B cell (primary cell): ENCODE measurements around the gene OCA2. TPM values are rescaled to one million over a fixed set of nuclear protein-coding genes. Genes with fewer than 3 reads are reported as not detected.
"Not testable (repeated sequence)": the region's sequence is repeated elsewhere in the genome, so short reads cannot be mapped to it uniquely, and the experiment has no call there.

ENCODE experiments used
- ATAC-seq: fragments of 200-7000 bp; cut with Tn5 transposase; one replicate; pipeline ENCODE4 v1.10.0; 2021; ENCODE audit warnings: low read depth, mild to moderate bottlenecking, moderate number of reproducible peaks, moderate library complexity
- CTCF ChIA-PET: fragments of 350-600 bp; sonication (Branson Sonifier 250); formaldehyde crosslinking; loops from one replicate; lab custom pipeline; 2021; ENCODE audit warnings: antibody characterized with exemption, inconsistent platforms; lab: Charles Lee
- POLR2A ChIA-PET: fragments of 350-600 bp; sonication (Branson Sonifier 250); formaldehyde crosslinking; loops from one replicate; lab custom pipeline; 2021; ENCODE audit warnings: antibody characterized with exemption; lab: Charles Lee
- DNase-seq: peaks from one replicate; pipeline ENCODE4 v3.0.0; 2013
- H2AFZ ChIP-seq: 2 replicates; pipeline ENCODE4 v1.6.1; 2012; ENCODE audit warnings: mild to moderate bottlenecking, low read depth, low read length; ENCODE audit not compliant: insufficient read depth, poor library complexity, severe bottlenecking
- H3K27ac ChIP-seq, 2 donors: 1 replicate in 1 of 2; 2 replicates in 1 of 2; pipeline ENCODE4 v1.5.1; 2012 to 2013; ENCODE audit warnings: low read length in 2 of 2, mild to moderate bottlenecking in 2 of 2, moderate library complexity in 1 of 2
- H3K27me3 ChIP-seq, 4 experiments: fragments of 200-600 bp in 1 of 4; sonication (generic) in 1 of 4; replicated peaks in 1 of 4; 1 replicate in 2 of 4; 2 replicates in 2 of 4; pipeline versions ENCODE4 v1.6.1 to v1.7.0; 2013 to 2016; ENCODE audit warnings: low read length in 3 of 4, mild to moderate bottlenecking in 2 of 4, mixed read lengths in 1 of 4, moderate library complexity in 1 of 4; ENCODE audit not compliant: insufficient read depth in 4 of 4, control insufficient read depth in 3 of 4; ENCODE audit errors: control extremely low read depth in 1 of 4
- H3K36me3 ChIP-seq, 2 experiments: replicated peaks in 1 of 2; 1 replicate in 1 of 2; 2 replicates in 1 of 2; pipeline versions ENCODE4 v1.6.1 to v1.7.1; 2013; ENCODE audit warnings: low read length in 1 of 2; ENCODE audit not compliant: insufficient read depth in 2 of 2, control insufficient read depth in 1 of 2; ENCODE audit errors: control extremely low read depth in 1 of 2, extremely low read depth in 1 of 2
- H3K4me1 ChIP-seq, 2 donors: fragments of 200-600 bp in 1 of 2; sonication (generic) in 1 of 2; 1 replicate in 1 of 2; 2 replicates in 1 of 2; pipeline versions ENCODE4 v1.5.1 to v1.6.1; 2013 to 2017; ENCODE audit warnings: low read length in 2 of 2; ENCODE audit not compliant: control insufficient read depth in 2 of 2, insufficient read depth in 2 of 2
- H3K4me2 ChIP-seq: replicated peaks from 2 replicates; pipeline ENCODE3; 2012; ENCODE audit warnings: mild to moderate bottlenecking, low read depth, low read length; ENCODE audit not compliant: poor library complexity, severe bottlenecking
- H3K4me3 ChIP-seq, 5 experiments: fragments of 200-600 bp in 1 of 5; sonication (generic) in 1 of 5; 1 replicate in 3 of 5; 2 replicates in 2 of 5; pipeline versions ENCODE4 v1.5.1 to v1.7.0; 2011 to 2016; ENCODE audit warnings: low read length in 4 of 5, mild to moderate bottlenecking in 4 of 5, low read depth in 2 of 5, control low read depth in 1 of 5, moderate library complexity in 1 of 5; ENCODE audit not compliant: insufficient read depth in 1 of 5; ENCODE audit errors: control extremely low read depth in 1 of 5, extremely low read depth in 1 of 5
- H3K79me2 ChIP-seq: fragments of 200-600 bp; sonication (generic); one replicate; pipeline ENCODE4 v1.6.0; 2016; ENCODE audit warnings: low read length; ENCODE audit not compliant: control insufficient read depth, insufficient read depth
- H3K9ac ChIP-seq: fragments of 200-600 bp; sonication (generic); 2 replicates; pipeline ENCODE4 v1.6.1; 2017; ENCODE audit warnings: mild to moderate bottlenecking, low read length, moderate library complexity
- H3K9me3 ChIP-seq, 3 donors: one replicate each; pipeline versions ENCODE4 v1.6.1 to v1.7.1; 2013; ENCODE audit warnings: low read length in 2 of 3; ENCODE audit not compliant: control insufficient read depth in 2 of 3, insufficient read depth in 1 of 3; ENCODE audit errors: control extremely low read depth in 1 of 3
- H4K20me1 ChIP-seq: 2 replicates; pipeline ENCODE4 v1.6.0; 2012; ENCODE audit warnings: mild to moderate bottlenecking, low read length; ENCODE audit not compliant: insufficient read depth, control insufficient read depth, poor library complexity, severe bottlenecking
- H3K27ac Mint-ChIP-seq: one replicate; pipeline ENCODE4 v1.8.0; 2021; ENCODE audit warnings: mixed read lengths
- H3K27me3 Mint-ChIP-seq: one replicate; pipeline ENCODE4 v1.8.0; 2021; ENCODE audit warnings: mixed read lengths
- H3K4me1 Mint-ChIP-seq: one replicate; pipeline ENCODE4 v1.8.0; 2021; ENCODE audit warnings: mixed read lengths
- H3K4me3 Mint-ChIP-seq: one replicate; pipeline ENCODE4 v1.8.0; 2021; ENCODE audit warnings: mixed read lengths
- H3K9me3 Mint-ChIP-seq: one replicate; pipeline ENCODE4 v1.8.0; 2022; ENCODE audit warnings: mixed read lengths; ENCODE audit not compliant: insufficient read depth
- EZH2 ChIP-seq: IDR thresholded peaks from 2 replicates; pipeline ENCODE4 v1.6.1; 2012; ENCODE audit warnings: borderline replicate concordance, low read depth, mild to moderate bottlenecking, moderate library complexity, low read length; ENCODE audit not compliant: insufficient read depth, poor library complexity, severe bottlenecking
- WGBS: methylation state at CpG from one replicate; pipeline ENCODE4 v1.1.5; 2013; ENCODE audit warnings: missing lambda C conversion rate; ENCODE audit not compliant: insufficient coverage; 5-methylcytosine and 5-hydroxymethylcytosine counted together
- intact Hi-C: fragments of 100-400 bp; cut with micrococcal nuclease; formaldehyde crosslinking; loops from one replicate; pipeline ENCODE4 v1.10.0; 2022
- polyA plus RNA-seq: library from polyadenylated mRNA; depleted of rRNA; stranded (reverse); fragments of >200 nt; gene quantifications from 2 replicates; pipeline ENCODE4 v1.2.3, GENCODE V29; 2012
- total RNA-seq, 2 donors: library from RNA; stranded (reverse); fragments of 120-200 nt in 1 of 2; gene quantifications; 1 replicate in 1 of 2; 2 replicates in 1 of 2; pipeline versions ENCODE4 v1.2.3 to v1.2.4, GENCODE V29; 2013 to 2022
- TF ChIP-seq, protein P1 (sequence below): fragments of 200-600 bp; IDR thresholded peaks from one replicate; pipeline ENCODE4 v1.8.0; 2022; ENCODE audit warnings: antibody characterized with exemption, mild to moderate bottlenecking

OCA2 gene
- total and polyA plus RNA-seq, 2 donors (not counting 1 experiment from before 2014, with no cell fraction given) = 0.12 TPM; not detected in 1

DNA sequence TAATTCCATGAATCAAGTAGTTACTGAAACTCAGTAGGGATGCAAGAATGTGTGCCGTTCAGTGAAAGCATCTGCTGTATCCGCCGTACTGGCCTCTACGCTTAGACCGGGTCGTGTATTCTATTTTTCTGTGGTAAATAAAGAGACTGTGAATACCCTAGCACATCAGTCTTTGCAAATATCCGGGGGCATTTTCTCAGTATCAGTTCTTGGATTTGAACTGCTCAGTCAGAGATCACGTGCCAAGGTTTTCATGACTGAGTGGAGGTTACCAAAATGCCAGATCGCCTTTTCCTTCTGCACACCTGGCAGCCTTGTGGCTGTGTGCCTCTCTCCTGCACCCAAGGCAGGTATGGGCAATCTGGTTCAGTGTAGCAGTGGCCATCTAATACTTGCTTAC, 377.0 kb downstream of the OCA2 start:
- H3K4me3 ChIP-seq = no peak overlapping the region
- H3K27me3 Mint-ChIP-seq = no peaks in the 10 kb centered on the region
- no peak overlapping the region for H2AFZ ChIP-seq
- H3K4me3 Mint-ChIP-seq = no peak overlapping the region
- ChIA-PET CTCF (no interaction called here), POLR2A (no interaction called here)
- DNase-seq (no peak), ATAC-seq (no peak)
- H3K9ac ChIP-seq = no peak overlapping the region
- H3K9me3 Mint-ChIP-seq = peaks cover 12% of the 10 kb centered on the region
- no peak overlapping the region for H3K27ac ChIP-seq
- H3K4me2 ChIP-seq = no peak overlapping the region
- H3K27ac Mint-ChIP-seq = no peak overlapping the region
- no peaks in the 10 kb centered on the region for H3K27me3 ChIP-seq
- no peaks in the 10 kb centered on the region for H4K20me1 ChIP-seq
- no peak for TF ChIP-seq EZH2
- TF ChIP-seq, protein P1, sequence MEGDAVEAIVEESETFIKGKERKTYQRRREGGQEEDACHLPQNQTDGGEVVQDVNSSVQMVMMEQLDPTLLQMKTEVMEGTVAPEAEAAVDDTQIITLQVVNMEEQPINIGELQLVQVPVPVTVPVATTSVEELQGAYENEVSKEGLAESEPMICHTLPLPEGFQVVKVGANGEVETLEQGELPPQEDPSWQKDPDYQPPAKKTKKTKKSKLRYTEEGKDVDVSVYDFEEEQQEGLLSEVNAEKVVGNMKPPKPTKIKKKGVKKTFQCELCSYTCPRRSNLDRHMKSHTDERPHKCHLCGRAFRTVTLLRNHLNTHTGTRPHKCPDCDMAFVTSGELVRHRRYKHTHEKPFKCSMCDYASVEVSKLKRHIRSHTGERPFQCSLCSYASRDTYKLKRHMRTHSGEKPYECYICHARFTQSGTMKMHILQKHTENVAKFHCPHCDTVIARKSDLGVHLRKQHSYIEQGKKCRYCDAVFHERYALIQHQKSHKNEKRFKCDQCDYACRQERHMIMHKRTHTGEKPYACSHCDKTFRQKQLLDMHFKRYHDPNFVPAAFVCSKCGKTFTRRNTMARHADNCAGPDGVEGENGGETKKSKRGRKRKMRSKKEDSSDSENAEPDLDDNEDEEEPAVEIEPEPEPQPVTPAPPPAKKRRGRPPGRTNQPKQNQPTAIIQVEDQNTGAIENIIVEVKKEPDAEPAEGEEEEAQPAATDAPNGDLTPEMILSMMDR = no peak
- intact Hi-C loops = no loop called here
- H3K4me1 Mint-ChIP-seq = no peaks in the 10 kb centered on the region
- 92% methylated on average over 9 of the region's 9 CpGs for WGBS
- peaks cover 0 to 5% (median 4%) of the 10 kb centered on the region in 3 donors for H3K9me3 ChIP-seq
- no peaks in the 10 kb centered on the region for H3K36me3 ChIP-seq
- no peaks in the 10 kb centered on the region for H3K79me2 ChIP-seq
- H3K4me1 ChIP-seq = no peaks in the 10 kb centered on the region

DNA sequence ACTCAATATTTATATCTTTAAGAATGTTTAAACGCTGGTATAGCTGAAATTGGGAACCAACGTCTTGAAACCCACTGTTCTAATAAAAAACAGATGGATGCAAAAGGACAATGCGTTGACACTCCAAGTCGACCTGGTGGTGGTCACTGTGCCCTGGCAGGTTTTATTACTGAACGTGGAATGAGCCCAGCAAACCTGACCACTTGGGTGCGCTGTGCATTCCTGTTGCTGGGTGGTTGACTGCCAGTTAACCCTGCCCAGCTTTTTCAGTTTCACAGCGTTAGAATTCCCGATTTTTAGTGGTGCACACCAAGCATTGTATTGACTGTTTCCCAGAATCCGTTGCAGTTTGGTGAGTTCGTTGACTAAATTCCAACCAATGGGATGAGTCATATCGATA, 384.4 kb downstream of the OCA2 start:
- H3K9me3 ChIP-seq = peaks cover 0 to 16% (median 4%) of the 10 kb centered on the region in 3 donors
- no peaks in the 10 kb centered on the region for H3K4me1 ChIP-seq
- POLR2A ChIA-PET = no interaction called here
- H3K27ac ChIP-seq = no peak overlapping the region
- CTCF ChIA-PET = no interaction called here
- Mint-ChIP-seq H3K4me1 (no peaks in the 10 kb centered on the region), H3K27ac (no peak overlapping the region), H3K9me3 (peaks cover 10% of the 10 kb centered on the region), H3K4me3 (no peak overlapping the region), H3K27me3 (no peaks in the 10 kb centered on the region)
- no peaks in the 10 kb centered on the region for H3K79me2 ChIP-seq
- no peak for DNase-seq
- intact Hi-C loops = no loop called here
- WGBS = 94% methylated on average over 9 of the region's 11 CpGs
- no peak overlapping the region for H3K4me2 ChIP-seq
- TF ChIP-seq EZH2 = no peak
- TF ChIP-seq, protein P1 = no peak
- H3K36me3 ChIP-seq = no peaks in the 10 kb centered on the region
- no peak overlapping the region for H3K9ac ChIP-seq
- H2AFZ ChIP-seq = no peak overlapping the region
- no peak for ATAC-seq
- no peaks in the 10 kb centered on the region for H3K27me3 ChIP-seq
- H3K4me3 ChIP-seq = no peak overlapping the region
- no peaks in the 10 kb centered on the region for H4K20me1 ChIP-seq

DNA sequence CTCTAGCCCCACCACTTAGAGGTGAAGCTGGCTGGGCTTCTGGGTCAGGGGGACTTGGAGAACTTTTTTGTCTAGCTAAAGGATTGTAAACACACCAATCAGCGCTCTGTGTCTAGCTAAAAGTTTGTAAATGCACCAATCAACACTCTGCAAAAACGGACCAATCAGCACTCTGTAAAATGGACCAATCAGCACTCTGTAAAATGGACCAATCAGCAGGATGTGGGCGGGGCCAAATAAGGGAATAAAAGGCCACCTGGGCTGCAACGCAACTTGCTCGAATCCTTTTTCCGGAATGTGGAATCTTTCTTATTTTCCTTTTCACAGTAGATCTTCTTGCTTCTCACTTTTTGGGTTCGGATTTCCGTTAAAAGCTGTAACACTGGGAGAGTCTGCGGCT, 385.3 kb downstream of the OCA2 start:
- H3K79me2 ChIP-seq, H3K27ac Mint-ChIP-seq, POLR2A ChIA-PET, H3K4me2 ChIP-seq, intact Hi-C loops, H2AFZ ChIP-seq, H3K4me3 Mint-ChIP-seq, H3K4me3 ChIP-seq, H3K27me3 ChIP-seq, H3K27ac ChIP-seq, ATAC-seq, H3K9ac ChIP-seq, CTCF ChIA-PET, DNase-seq, H4K20me1 ChIP-seq, H3K36me3 ChIP-seq, H3K4me1 Mint-ChIP-seq, H3K27me3 Mint-ChIP-seq, H3K4me1 ChIP-seq: not testable (repeated sequence)
- peaks cover 0 to 16% (median 3%) of the 10 kb centered on the region in 3 donors for H3K9me3 ChIP-seq
- 78% methylated on average over 5 of the region's 9 CpGs for WGBS
- peaks cover 13% of the 10 kb centered on the region for H3K9me3 Mint-ChIP-seq
